Osteocyte (in vitro differentiated cells): Measurements from ENCODE around the gene CCNQ. TPM values are rescaled to one million over a fixed set of nuclear protein-coding genes. Genes with fewer than 3 reads are reported as not detected.

Source experiments
- DNase-seq: peaks from one replicate; pipeline ENCODE4 v3.0.0; 2021; ENCODE audit warnings: mixed read lengths; ENCODE audit not compliant: unreplicated experiment; ENCODE audit errors: extremely low spot score
- H3K27ac Mint-ChIP-seq: one replicate; pipeline ENCODE4 v1.8.0; 2021; ENCODE audit warnings: mild to moderate bottlenecking, mixed read lengths; ENCODE audit not compliant: unreplicated experiment
- H3K27me3 Mint-ChIP-seq: one replicate; pipeline ENCODE4 v1.8.0; 2021; ENCODE audit warnings: mixed read lengths; ENCODE audit not compliant: unreplicated experiment
- H3K36me3 Mint-ChIP-seq: one replicate; pipeline ENCODE4 v1.8.0; 2021; ENCODE audit warnings: mixed read lengths; ENCODE audit not compliant: unreplicated experiment
- H3K4me1 Mint-ChIP-seq: one replicate; pipeline ENCODE4 v1.8.0; 2021; ENCODE audit warnings: mixed read lengths; ENCODE audit not compliant: unreplicated experiment
- H3K4me3 Mint-ChIP-seq: one replicate; pipeline ENCODE4 v1.8.0; 2021; ENCODE audit warnings: mild to moderate bottlenecking, moderate library complexity, mixed read lengths; ENCODE audit not compliant: unreplicated experiment
- H3K9me3 Mint-ChIP-seq: one replicate; pipeline ENCODE4 v1.8.0; 2021; ENCODE audit warnings: mixed read lengths; ENCODE audit not compliant: unreplicated experiment
- CTCF ChIP-seq: fragments of 200-600 bp; sonication (generic); IDR thresholded peaks from 2 replicates; pipeline ENCODE4 v1.5.0; 2021; ENCODE audit warnings: antibody characterized with exemption, mild to moderate bottlenecking, moderate library complexity
- total RNA-seq: library from RNA; stranded (reverse); gene quantifications from 2 replicates; pipeline ENCODE4 v1.2.1, GENCODE V29; 2021

The CCNQ gene
- total RNA-seq, 1 donor from 2014 or later: 16.0 TPM

GRCh38 chrX:153582896-153583295 is 16.0 kb downstream of the CCNQ start:
- Mint-ChIP-seq H3K27me3 (no peaks in the 10 kb centered on the region), H3K9me3 (peaks cover 6% of the 10 kb centered on the region), H3K4me3 (no peak overlapping the region), H3K27ac (no peak overlapping the region), H3K36me3 (peaks cover 5% of the 10 kb centered on the region), H3K4me1 (peaks cover 9% of the 10 kb centered on the region)
- no peak for DNase-seq
- TF ChIP-seq CTCF: no peak

GRCh38 chrX:153580700-153581386 is 18.1 kb downstream of the CCNQ start:
- no peaks in the 10 kb centered on the region for H3K36me3 Mint-ChIP-seq
- no peak for TF ChIP-seq CTCF
- no peak overlapping the region for H3K27ac Mint-ChIP-seq
- DNase-seq: no peak
- H3K9me3 Mint-ChIP-seq: peaks cover 6% of the 10 kb centered on the region
- peaks cover 9% of the 10 kb centered on the region for H3K4me1 Mint-ChIP-seq
- H3K27me3 Mint-ChIP-seq: no peaks in the 10 kb centered on the region
- no peak overlapping the region for H3K4me3 Mint-ChIP-seq

- DNase-seq: no peak
- no peak for TF ChIP-seq CTCF
These were observed 20.1 kb downstream of the CCNQ start for GRCh38 chrX:153578889-153579288.

GRCh38 chrX:153578200-153578835 is 20.6 kb downstream of the CCNQ start:
- no peak overlapping the region for H3K4me3 Mint-ChIP-seq
- no peaks in the 10 kb centered on the region for H3K36me3 Mint-ChIP-seq
- H3K9me3 Mint-ChIP-seq: no peaks in the 10 kb centered on the region
- DNase-seq: no peak
- H3K4me1 Mint-ChIP-seq: peaks cover 9% of the 10 kb centered on the region
- no peak overlapping the region for H3K27ac Mint-ChIP-seq
- no peaks in the 10 kb centered on the region for H3K27me3 Mint-ChIP-seq
- no peak for TF ChIP-seq CTCF

More at GRCh38 chrX:153578889-153579288, 20.1 kb downstream of the CCNQ start:
- peaks cover 9% of the 10 kb centered on the region for H3K4me1 Mint-ChIP-seq
- no peaks in the 10 kb centered on the region for H3K27me3 Mint-ChIP-seq
- H3K9me3 Mint-ChIP-seq: peaks cover 5% of the 10 kb centered on the region
- no peaks in the 10 kb centered on the region for H3K36me3 Mint-ChIP-seq
- H3K4me3 Mint-ChIP-seq: no peak overlapping the region
- H3K27ac Mint-ChIP-seq: no peak overlapping the region

- Mint-ChIP-seq H3K9me3 (no peaks in the 10 kb centered on the region), H3K4me1 (peaks cover 4% of the 10 kb centered on the region), H3K36me3 (no peaks in the 10 kb centered on the region), H3K27me3 (no peaks in the 10 kb centered on the region), H3K4me3 (no peak overlapping the region), H3K27ac (no peak overlapping the region)
- no peak for TF ChIP-seq CTCF
- no peak for DNase-seq
These were observed 22.0 kb downstream of the CCNQ start for GRCh38 chrX:153576961-153577360.
